ENCODE data around the gene MICAL2. TPM values are rescaled to one million over a fixed set of nuclear protein-coding genes. Genes with fewer than 3 reads are reported as not detected.

Gene MICAL2
- total RNA-seq, 1 donor from 2014 or later: 21.7 TPM

- Mint-ChIP-seq H3K27me3 (ENCODE audit: unreplicated experiment) (peaks cover 4% of the 10 kb centered on the region), H3K4me3 (ENCODE audit: unreplicated experiment) (no peak overlapping the region), H3K36me3 (ENCODE audit: low read depth, unreplicated experiment) (no peaks in the 10 kb centered on the region), H3K9me3 (ENCODE audit: unreplicated experiment) (no peaks in the 10 kb centered on the region), H3K4me1 (ENCODE audit: unreplicated experiment) (no peaks in the 10 kb centered on the region), H3K27ac (ENCODE audit: unreplicated experiment) (no peak overlapping the region)
- TF ChIP-seq CTCF (IDR thresholded peaks at IDR 0.05; ENCODE audit: unreplicated experiment): no peak
- DNase-seq (ENCODE audit: low spot score): no peak
Measured at GRCh38 chr11:12160231-12160630, 49.8 kb downstream of the MICAL2 start.

- peaks cover 4% of the 10 kb centered on the region for H3K27me3 Mint-ChIP-seq (ENCODE audit: unreplicated experiment)
- H3K4me1 Mint-ChIP-seq (ENCODE audit: unreplicated experiment): no peaks in the 10 kb centered on the region
- no peaks in the 10 kb centered on the region for H3K9me3 Mint-ChIP-seq (ENCODE audit: unreplicated experiment)
- no peak for DNase-seq (ENCODE audit: low spot score)
- no peaks in the 10 kb centered on the region for H3K36me3 Mint-ChIP-seq (ENCODE audit: low read depth, unreplicated experiment)
- H3K27ac Mint-ChIP-seq (ENCODE audit: unreplicated experiment): no peak overlapping the region
- H3K4me3 Mint-ChIP-seq (ENCODE audit: unreplicated experiment): no peak overlapping the region
- no peak for TF ChIP-seq CTCF (IDR thresholded peaks at IDR 0.05; ENCODE audit: unreplicated experiment)
Measured at GRCh38 chr11:12160680-12161079, 50.3 kb downstream of the MICAL2 start.

- Mint-ChIP-seq H3K4me1 (ENCODE audit: unreplicated experiment) (no peaks in the 10 kb centered on the region), H3K27me3 (ENCODE audit: unreplicated experiment) (peaks cover 4% of the 10 kb centered on the region), H3K27ac (ENCODE audit: unreplicated experiment) (no peak overlapping the region), H3K9me3 (ENCODE audit: unreplicated experiment) (no peaks in the 10 kb centered on the region), H3K4me3 (ENCODE audit: unreplicated experiment) (no peak overlapping the region), H3K36me3 (ENCODE audit: low read depth, unreplicated experiment) (no peaks in the 10 kb centered on the region)
- no peak for DNase-seq (ENCODE audit: low spot score)
- TF ChIP-seq CTCF (IDR thresholded peaks at IDR 0.05; ENCODE audit: unreplicated experiment): no peak
Measured at GRCh38 chr11:12161137-12161536, 50.7 kb downstream of the MICAL2 start.

GRCh38 chr11:12161603-12162350 is 51.4 kb downstream of the MICAL2 start:
- TF ChIP-seq CTCF (IDR thresholded peaks at IDR 0.05; ENCODE audit: unreplicated experiment): no peak
- Mint-ChIP-seq H3K36me3 (ENCODE audit: low read depth, unreplicated experiment) (no peaks in the 10 kb centered on the region), H3K27ac (ENCODE audit: unreplicated experiment) (no peak overlapping the region), H3K27me3 (ENCODE audit: unreplicated experiment) (peaks cover 4% of the 10 kb centered on the region), H3K9me3 (ENCODE audit: unreplicated experiment) (no peaks in the 10 kb centered on the region), H3K4me1 (ENCODE audit: unreplicated experiment) (no peaks in the 10 kb centered on the region), H3K4me3 (ENCODE audit: unreplicated experiment) (no peak overlapping the region)
- DNase-seq (ENCODE audit: low spot score): no peak

- H3K36me3 Mint-ChIP-seq (ENCODE audit: low read depth, unreplicated experiment): no peaks in the 10 kb centered on the region
- no peak for TF ChIP-seq CTCF (IDR thresholded peaks at IDR 0.05; ENCODE audit: unreplicated experiment)
- no peaks in the 10 kb centered on the region for H3K9me3 Mint-ChIP-seq (ENCODE audit: unreplicated experiment)
- H3K27ac Mint-ChIP-seq (ENCODE audit: unreplicated experiment): no peak overlapping the region
- no peak overlapping the region for H3K4me3 Mint-ChIP-seq (ENCODE audit: unreplicated experiment)
- DNase-seq (ENCODE audit: low spot score): no peak
- peaks cover 6% of the 10 kb centered on the region for H3K27me3 Mint-ChIP-seq (ENCODE audit: unreplicated experiment)
- H3K4me1 Mint-ChIP-seq (ENCODE audit: unreplicated experiment): no peaks in the 10 kb centered on the region
Measured at GRCh38 chr11:12162652-12163051, 52.3 kb downstream of the MICAL2 start.
